AG09309 (cell line): ENCODE data around the gene TRMT6.

Source experiments
- DNase-seq: peaks from one replicate; pipeline ENCODE4 v3.0.0-alpha.2; 2010; ENCODE audit warnings: low read depth
- H3K4me3 ChIP-seq: 2 replicates; pipeline ENCODE4 v1.5.1; 2011; ENCODE audit warnings: mild to moderate bottlenecking, low read depth, low read length, moderate library complexity; ENCODE audit not compliant: control insufficient read depth
- CTCF ChIP-seq: IDR thresholded peaks from 2 replicates; pipeline ENCODE4 v1.5.1; 2011; ENCODE audit warnings: mild to moderate bottlenecking, low read depth, low read length, inconsistent platforms; ENCODE audit not compliant: insufficient read depth, control insufficient read depth; ENCODE audit errors: missing control alignments

Gene TRMT6

GRCh38 chr20:5918856-5919625 is 31.3 kb downstream of the TRMT6 start:
- no peak overlapping the region for H3K4me3 ChIP-seq
- no peak for DNase-seq
- TF ChIP-seq CTCF, result no peak

- DNase-seq, result no peak
- TF ChIP-seq CTCF, result no peak
- H3K4me3 ChIP-seq, result no peak overlapping the region
These were observed 35.5 kb downstream of the TRMT6 start for GRCh38 chr20:5914859-5915258.

GRCh38 chr20:5913166-5913565 is 37.2 kb downstream of the TRMT6 start:
- no peak for TF ChIP-seq CTCF
- no peak for DNase-seq
- H3K4me3 ChIP-seq, result no peak overlapping the region

- DNase-seq, result no peak
- TF ChIP-seq CTCF, result no peak
- no peak overlapping the region for H3K4me3 ChIP-seq
These were observed 40.1 kb downstream of the TRMT6 start for GRCh38 chr20:5910186-5910585.

- no peak for TF ChIP-seq CTCF
- no peak overlapping the region for H3K4me3 ChIP-seq
- DNase-seq, result no peak
These were observed 41.4 kb downstream of the TRMT6 start for GRCh38 chr20:5908981-5909380.

- no peak for DNase-seq
- H3K4me3 ChIP-seq, result no peak overlapping the region
- no peak for TF ChIP-seq CTCF
These were observed 49.4 kb downstream of the TRMT6 start for GRCh38 chr20:5900908-5901307.
